Activated CD4-positive, alpha-beta T cell treated with anti-CD3 and anti-CD28 coated beads, Interleukin-2, amount 50 U/mL, for 4 hours (primary cell): ENCODE results near the gene DDIT4.

ENCODE experiments used
- DNase-seq, 2 experiments: peaks; one replicate each; pipeline ENCODE4 v3.0.0-alpha.2; 2020

Gene DDIT4

DNA sequence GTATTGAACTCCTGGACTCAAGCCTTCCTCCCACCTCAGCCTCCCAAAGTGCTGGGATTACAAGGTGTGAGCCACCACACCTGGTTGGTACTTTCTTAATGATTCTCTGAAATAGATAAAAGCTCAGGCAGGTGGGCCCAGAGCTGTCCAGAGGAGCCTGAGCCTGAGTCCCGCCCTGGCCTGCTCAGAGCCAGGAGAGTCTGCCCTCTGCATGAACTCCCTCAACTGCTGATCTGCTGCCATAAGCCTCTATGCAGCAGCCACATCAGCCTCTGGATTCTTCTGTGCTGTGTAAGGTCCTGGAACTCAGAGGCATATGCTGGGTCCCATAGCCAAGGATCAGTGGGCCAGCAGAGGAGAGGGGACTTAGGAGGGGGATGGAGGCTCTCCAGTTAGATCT, 23.1 kb upstream of the DDIT4 start:
- no peak for DNase-seq

- DNase-seq = no peak
Observed at GRCh38 chr10:72251635-72252034, 22.1 kb upstream of the DDIT4 start.

- no peak for DNase-seq
Observed at GRCh38 chr10:72252972-72253371, 20.8 kb upstream of the DDIT4 start.

- DNase-seq = no peak
Observed at GRCh38 chr10:72253578-72253977, 20.1 kb upstream of the DDIT4 start.

- DNase-seq = no peak
Observed at GRCh38 chr10:72254813-72255568, 18.7 kb upstream of the DDIT4 start.

- no peak for DNase-seq
Observed at GRCh38 chr10:72255977-72256729, 17.6 kb upstream of the DDIT4 start.

DNA sequence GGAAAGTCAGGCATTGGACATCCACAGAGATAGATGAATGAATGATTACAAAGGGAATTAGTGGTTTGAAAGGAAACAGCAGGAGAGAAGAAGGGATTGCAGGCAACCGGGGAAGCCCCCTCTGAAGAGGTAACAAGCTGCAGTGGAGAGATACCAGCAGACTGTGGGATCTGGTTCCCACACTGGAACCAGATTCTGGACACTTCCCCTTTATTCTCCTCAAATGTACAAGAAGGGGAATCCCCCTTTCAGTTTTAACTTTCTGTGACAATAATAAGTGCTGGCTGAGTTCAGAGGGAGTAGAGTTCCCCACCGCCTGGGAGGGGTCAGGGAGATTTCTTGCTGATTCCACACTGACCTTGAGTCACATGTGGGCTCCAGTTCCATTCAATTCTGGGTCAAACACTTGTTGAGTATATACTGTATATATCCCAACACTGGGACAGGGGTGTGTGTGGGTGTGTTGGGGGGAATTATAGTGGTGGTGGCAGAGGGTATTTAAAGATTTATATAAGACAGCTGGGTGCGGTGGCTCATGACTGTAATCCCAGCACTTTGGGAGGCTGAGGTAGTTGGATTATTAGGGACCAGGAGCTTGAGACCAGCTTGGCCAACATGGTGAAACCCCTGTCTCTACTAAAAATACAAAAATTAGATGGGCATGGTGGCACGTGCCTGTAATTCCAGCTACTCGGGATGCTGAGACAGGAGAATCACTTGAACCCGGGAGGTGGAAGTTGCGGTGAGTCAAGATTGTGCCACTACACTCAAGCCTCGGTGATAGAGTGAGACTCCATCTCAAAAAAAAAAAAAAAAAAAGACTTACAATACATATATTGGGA, 16.5 kb upstream of the DDIT4 start:
- no peak for DNase-seq

GRCh38 chr10:72258617-72259016, 15.1 kb upstream of the DDIT4 start:
- DNase-seq = no peak

- DNase-seq = no peak
Observed at GRCh38 chr10:72259491-72260238, 14.1 kb upstream of the DDIT4 start.

DNA sequence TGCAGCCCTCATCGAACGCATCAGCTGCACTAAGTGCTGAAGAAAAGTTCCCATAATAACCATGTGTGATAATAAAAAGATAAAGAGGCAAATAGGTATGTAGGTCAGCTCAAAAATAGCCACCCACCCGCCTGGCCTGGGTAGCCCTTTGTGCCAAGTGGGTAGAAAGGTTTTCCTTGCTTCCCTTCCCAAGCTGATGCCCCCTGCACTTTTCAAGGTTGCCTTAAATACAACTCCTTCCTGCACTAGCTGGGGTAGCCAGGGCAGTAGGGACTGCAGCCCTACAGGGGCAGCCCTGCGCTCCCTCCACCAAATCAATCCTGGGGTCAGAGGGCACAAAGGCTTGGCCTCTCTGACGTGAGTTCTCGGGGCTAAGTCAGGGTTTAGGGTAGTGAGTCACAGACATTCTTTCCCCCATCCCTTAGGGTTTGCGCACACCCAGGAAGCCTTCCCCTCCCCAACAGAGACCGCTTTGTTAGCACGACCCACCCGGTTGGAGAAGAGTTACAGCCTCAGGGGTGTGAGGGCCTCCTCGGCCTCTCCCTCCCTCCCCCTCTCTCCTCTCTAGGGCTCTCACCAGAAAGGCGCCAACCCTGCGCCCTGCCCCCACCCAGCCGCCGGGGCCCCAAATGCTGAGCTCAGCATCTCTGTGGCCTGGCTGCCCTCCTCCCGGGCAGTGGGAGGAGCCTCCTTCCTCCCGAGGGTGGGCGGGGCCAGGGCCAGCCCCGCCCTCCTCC, 13.3 kb upstream of the DDIT4 start:
- DNase-seq = peak; percentile 60 to 64

- no peak for DNase-seq
Observed at GRCh38 chr10:72260976-72261783, 12.5 kb upstream of the DDIT4 start.

DNA sequence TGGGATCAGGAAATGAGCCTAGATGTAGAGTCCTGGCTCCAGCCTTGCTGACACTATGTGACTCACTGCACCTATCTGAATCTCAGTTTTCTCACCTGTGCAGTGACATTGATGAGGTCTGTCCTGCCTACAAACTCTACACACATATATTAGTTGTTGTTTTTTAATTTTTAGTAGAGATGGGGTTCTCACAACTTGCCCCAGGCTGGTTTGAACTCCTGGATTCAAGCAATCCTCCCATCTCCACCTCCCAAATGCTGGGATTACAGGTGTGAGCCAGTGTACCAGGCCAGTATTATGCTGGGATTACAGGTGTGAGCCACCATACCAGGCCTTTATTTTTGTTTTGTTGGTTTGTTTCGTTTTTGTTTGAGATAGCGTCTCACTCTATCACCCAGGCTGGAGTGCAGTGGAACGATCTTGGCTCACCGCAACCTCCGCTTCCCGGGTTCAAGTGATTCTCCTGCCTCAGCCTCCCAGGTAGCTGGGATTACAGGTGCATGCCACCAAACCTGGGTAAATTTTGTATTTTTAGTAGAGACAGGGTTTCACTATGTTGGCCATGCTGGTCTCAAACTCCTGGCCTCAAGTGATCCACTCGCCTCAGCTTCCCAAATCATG, 11.8 kb upstream of the DDIT4 start:
- no peak for DNase-seq

DNA sequence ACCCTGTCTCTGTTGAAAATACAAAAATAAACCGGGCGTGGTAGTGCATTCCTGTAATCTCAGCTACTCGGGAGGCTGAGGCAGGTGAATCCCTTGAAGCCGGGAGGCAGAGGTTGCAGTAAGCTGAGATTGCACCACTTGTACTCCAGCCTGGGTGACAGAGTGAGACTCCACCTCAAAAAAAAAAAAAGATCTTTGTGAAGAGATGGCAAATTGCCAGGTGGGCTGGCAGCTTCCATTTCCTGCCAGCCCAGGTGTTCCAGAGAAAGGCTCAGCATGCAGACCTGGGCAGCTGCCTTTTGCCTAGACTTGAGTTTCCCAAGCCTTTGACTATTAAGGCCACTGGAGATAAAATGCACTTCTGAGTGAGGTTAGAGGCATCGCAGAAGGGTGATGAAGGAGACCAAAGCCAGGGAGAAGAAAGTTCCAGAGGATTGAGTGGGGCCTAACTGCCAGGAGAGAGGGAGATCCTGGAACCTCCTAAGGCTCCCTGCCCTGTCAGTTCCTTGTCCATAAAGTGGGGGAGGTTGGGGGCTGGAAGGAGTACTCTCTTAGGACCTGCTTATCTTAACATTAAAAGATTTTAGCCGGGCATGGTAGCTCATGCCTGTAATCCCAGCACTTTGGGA, 10.0 kb upstream of the DDIT4 start:
- DNase-seq = no peak

DNA sequence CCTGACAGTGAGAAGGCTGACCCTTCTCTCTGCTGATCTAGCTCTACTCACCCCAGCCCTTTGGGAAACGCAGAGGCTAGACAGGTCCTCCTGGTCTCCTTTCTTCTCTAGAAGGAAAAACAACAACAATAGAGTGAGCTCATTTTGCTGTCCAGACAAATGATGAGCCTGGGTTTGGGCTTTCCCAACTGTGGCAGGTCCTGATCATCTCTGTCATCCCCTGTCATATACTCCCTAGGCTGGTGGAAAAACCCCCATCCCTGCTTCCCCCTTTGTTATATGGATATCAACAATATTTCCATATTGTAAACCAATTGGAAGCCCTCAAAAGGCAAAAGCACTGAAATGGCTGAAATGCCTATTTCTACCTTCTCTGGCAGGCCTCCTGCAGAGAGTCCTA, 9.2 kb upstream of the DDIT4 start:
- DNase-seq = no peak

DNA sequence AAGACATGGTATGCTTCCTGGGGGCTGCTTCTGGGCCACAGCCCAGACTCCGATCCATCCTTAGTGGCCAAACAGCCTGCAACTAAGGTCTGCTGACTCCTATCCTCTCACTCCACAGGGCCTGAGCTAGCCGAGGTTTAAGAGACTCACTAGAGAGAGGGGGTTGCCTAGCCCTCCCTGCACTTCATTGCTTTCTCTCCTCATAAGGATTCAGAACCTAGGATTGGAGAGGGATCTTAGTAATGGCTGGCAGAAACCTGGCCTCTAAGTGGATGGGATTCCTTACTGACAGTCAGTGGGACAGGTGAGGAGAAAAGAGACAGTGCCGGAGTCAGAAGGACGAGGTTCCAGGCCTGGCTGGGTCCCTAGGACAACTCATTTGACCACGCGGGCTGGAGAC, 8.2 kb upstream of the DDIT4 start:
- DNase-seq = no peak

DNA sequence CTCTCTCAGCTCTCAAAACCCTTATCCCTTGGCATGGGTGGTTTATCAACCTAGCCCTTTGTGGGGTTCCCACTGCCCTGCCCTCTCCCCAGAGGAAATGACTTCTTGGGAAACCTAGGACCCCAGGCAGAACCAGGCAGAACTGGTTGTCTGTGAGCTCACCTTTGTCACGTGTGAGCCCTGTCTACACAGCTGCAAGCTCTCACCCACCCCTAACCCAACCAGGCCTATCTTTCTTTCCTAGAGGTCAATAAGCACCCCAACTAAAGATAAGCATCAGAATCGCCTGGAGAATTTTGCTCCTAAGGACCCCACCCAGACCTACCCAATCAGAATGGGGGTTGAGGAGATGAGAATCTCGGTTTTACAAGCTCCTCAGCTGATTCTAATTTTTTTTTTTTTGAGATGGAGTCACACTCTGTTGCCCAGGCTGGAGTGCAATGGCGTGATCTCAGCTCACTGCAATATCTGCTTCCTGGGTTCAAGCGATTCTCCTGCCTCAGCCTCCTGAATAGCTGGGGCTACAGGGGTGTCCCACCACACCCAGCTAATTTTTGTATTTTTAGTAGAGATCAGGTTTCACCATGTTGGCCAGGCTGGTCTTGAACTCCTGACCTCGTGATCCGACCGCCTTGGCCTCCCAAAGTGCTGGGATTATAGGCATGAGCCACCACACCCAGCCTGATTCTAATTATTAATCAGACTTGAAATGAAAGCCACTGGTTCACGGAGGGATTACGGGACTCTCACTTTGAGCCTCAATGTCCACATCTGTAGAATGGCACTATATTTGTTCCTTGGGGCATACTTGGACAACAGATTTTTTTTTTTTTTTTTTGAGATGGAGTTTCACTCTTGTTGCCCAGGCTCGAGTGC, 7.5 kb upstream of the DDIT4 start:
- no peak for DNase-seq

GRCh38 chr10:72267381-72267780, 6.3 kb upstream of the DDIT4 start:
- no peak for DNase-seq

DNA sequence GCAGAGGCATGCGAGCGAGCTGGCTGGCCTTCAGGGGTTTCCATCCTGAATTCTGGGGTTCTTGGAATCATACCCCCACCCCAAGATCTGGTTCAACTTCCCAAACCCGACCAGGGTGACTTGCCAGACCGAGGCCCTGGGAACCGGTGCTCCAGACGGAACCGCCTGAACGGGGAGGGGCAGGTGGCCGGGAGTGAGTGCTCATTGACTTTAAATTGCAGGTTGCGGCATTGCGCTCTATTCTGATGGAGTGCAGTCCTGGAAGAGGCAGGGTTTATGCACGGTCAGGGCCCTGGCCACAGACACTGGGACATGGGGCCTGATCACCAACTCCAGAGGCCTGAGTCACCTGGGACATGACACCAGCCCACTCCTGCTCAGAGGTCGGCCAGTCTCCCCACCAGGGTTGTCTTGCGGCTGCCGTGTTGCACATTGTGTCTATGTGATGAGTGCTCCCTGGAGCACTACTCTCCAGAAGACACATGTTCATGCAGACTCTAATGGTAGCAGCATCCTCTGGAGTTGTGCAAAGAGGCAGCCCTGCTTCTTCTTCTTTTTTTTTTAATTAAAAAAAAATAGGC, 5.8 kb upstream of the DDIT4 start:
- DNase-seq = no peak
